ENCODE data around the gene PPP1R12A.
"Not testable (repeated sequence)": the region's sequence is repeated elsewhere in the genome, so short reads cannot be mapped to it uniquely, and the experiment has no call there.

The PPP1R12A gene

DNA sequence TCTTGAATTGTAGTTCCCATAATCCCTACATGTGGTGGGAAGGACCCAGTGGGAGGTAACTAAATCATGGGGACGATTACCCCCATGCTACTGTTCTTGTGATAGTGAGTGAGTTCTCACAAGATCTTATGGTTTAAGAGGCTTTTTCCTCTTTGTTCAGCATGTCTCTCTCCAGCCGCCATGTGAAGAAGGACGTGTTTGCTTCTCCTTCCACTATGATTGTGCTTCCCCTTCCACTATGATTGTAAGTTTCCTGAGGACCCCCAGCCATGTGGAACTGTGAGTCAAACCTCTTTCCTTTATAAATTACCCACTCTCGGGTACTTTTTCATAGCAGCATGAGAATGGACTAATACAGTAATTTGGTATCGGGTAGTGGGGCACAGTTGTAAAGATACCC lies 97.3 kb downstream of the PPP1R12A start:
- no peak for DNase-seq

DNA sequence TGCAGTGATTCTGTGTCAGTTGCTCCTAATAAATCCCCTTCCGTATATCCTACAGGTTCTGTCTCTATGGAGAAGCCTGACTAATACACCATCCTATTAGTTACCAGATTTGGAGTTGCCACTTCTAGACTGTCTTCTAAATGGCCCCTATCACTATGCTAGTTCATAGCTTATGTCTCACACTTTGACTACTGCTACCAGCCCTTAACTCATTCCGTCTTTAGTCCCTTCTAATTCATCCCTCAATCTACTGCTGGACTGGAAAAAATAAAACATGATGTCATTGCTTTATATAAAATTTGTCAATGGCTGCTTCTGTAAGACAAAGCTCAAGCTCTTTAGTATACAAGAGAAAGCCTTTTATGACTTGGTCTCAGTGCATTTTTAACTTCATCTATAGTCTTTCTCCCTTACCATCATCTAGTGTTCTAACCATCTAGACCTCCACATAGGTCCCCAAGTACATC lies 99.5 kb downstream of the PPP1R12A start:
- DNase-seq: no peak

DNA sequence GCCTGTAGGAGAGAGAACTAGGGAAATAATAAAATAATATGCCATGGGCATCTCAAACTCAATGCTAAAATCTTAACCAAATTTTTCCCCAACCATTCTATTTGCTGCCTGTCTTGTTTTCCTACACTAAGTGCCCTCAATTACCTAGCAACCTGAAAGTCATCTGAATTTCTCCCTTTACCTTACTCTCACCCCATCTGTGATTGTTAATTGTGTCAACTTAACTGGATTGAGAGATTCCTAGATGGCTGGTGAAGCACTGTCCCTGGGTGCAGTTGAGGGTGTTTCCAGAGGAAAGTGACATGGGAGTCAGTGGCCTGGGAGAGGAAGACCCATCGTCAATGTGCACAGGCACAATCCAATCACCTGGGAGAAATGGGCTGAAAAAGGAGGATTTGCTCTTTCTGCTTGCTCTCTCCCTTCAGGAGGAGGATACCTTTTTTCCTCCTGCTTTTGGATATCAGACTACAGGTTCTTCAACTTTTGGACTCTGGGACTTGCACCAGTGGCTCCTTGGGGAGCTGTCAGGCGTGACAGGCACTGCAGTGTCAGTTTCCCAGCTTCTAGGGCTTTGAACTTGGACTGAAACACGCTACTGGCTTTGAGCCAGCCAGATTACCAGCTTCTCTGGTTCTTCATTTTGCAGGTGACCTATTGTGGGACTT lies 100.1 kb downstream of the PPP1R12A start:
- no peak for DNase-seq

DNA sequence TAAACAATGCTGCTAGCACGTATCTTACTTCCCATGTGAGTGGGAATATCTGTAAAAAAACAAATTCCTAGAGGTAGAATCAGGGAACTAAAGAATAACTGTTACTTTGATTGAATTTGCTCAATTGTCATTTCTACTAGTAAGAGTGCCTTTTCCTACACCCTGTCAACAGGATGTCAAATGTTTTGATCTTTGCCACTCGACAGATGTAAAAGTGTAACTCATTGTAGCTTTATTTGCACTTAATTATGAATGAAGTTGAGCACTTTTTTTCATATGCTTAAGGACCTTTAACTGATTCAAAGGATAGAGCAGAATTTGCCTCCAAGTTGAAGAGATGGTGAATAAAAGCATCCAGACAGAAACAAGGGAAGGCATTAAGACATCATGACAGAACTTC lies 104.5 kb downstream of the PPP1R12A start:
- DNase-seq: no peak

DNA sequence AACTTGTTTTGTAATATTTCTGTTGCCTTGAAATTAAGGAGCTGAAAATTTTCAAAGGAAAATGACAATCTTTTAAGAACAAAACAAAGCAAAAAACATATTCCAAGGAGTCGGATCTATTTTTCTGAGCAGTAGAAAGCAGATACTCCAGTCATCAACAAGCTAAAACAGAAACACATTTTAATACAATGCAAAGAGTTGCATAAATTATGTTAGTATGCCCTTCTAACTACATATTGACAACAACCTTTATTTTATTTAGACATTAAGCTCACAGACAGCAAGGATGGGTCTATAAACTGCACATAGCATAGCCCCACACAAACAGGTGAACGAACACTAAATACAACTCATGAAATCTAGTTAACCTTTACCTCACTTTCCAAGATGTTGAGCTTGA lies 106.0 kb downstream of the PPP1R12A start:
- DNase-seq: no peak

DNA sequence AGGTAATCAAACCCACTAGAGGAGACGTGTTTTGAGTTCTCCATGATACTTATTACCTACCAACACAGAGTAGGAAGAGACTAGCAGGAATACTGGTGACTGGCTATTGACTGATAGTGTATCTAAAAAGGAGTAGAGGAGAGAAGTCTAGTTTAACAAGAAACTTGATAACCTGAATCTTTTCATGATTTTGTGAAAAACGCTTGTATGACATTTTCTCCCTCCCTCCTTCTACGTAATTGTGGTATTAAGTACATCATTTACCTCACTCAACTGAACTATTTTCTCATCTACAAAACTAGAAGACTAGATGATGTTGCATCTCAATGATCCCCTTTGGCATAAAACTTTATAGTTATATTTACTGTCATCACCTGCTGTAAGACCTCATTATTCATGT lies 107.4 kb downstream of the PPP1R12A start:
- DNase-seq: no peak

DNA sequence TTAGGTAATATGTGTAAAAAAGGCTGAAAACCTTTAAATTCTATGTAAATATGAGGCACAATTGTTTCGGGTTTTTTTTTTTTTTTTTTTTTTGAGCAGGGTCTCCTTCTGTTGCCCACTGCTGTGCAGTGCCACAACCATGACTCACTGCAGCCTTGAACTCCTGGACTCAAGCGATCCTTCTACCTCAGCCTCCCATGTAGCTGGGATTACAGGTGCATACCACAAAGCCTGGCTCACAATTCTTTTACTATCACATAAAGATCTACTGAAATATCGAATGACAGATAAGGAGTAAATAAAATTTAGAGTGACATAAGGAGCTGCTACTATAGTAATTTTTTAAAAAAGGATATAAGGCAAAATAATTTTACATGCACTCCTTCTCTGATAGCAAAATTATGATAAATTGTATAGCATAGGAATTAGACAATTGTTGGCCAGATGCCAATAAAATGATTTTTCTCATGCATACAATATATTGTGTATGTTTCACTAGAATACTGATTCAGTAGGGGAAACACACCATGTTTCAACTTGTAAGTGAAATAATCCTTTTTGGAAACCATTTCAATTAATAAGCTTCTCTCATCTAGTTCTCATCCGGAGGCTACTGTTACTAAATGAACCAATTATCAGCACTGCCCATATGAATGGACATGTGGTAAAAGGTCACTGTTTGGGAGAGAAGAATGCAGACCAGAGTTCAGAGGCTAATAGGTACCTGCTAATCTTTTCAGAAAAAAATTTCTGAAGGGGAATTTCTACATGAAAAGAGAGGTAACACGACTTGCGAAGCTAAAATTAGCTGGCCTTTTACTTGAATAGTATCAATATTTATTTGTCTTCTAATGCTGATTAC lies 108.4 kb downstream of the PPP1R12A start:
- no peak for DNase-seq

DNA sequence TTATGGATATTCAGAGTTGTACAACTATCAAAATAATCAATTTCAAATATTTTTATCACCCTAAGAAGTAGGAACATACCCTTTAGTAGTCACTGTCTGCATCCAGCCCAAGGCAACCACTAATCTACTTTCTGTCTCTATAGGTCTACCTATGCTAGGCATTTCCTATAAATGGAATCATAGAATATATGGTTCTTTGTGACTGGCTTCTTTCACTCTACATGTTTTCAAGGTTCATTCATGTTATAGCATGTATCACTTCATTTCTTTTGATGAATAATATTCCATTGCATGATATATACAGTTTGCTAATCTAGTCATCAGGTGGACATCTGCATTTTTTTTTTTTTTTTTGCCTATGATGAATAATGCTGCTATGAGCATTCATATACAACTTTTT lies 112.4 kb downstream of the PPP1R12A start:
- no peak for DNase-seq

DNA sequence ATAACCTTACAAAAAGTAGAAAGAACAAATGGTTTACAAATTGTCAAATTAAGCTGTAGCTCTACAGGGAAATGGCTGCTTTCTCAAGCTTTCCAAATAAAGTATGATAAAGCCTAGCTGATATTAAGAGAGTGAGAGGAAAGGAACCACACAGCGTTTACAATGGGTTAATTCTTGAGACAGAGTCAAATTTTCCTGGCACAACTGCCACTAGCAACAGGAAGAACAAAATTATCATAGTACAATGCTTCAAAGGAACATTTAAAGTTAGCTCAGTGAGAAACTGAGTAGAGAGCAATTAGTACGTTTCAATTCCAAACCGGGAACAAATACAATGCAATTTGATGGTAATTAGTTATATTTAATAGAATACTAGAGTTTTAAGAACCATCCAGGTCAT lies 116.0 kb downstream of the PPP1R12A start:
- no peak for DNase-seq

DNA sequence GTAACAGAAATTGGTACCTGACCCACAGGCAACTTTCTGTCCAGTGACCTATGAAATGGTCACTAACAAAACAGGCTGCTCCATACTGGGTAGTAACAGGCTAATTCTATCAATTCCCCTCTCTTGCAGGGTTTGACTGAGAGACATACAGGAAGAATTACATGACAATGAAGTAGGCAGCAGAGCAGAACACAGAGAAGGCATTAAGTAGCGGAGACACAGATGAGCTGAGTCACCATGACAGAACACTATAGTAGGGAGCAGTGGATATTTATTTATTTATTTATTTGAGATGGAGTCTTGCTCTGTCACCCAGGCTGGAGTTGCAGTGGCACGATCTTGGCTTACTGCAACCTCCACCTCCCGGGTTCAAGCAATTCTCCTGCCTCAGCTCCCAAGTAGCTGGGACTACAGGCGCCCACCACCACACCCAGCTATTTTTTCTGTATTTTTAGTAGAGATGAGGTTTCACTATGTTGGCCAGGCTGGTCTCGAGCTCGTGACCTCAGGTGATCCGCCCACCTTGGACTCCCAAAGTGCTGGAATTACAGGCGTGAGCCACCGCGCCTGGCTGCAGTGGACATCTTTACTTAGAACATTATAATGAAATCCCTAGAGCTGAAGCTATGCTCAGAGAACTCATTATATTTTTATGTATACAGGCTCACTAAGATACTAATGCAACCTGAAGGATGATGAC lies 150.4 kb downstream of the PPP1R12A start:
- DNase-seq: not testable (repeated sequence)

DNA sequence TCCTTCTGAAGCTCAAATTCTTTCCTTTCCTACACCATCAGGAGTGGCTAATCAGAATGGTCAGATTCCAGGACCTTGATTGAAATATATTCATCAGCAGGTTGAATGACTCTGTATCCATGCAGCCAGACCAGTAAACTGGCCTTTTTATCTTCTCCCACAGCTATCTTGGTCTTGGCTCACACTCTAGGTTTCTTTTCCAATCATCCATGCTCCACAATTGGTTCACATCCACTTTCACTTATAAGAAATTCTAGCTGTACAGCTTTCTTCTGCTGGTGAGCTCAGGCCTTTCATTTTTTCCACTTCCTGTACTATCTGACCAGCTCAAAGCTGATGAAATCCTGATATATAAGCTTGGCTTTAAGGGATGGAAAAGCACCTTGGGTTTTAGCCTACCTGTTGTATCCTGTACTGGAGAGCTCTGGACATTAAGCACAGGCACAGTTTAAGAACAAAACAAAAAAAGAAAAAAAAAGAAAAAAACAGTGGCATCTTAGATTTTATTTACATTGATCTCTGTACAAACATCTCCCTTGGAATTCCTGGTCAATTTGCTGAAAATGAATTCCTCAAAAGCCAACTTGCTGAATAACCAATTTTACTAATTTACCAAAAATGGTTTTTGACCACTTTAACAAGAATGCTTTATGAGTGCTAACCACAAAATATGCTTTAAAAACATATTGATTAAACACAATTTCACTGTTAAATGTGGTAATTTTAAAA lies 152.6 kb downstream of the PPP1R12A start:
- no peak for DNase-seq

DNA sequence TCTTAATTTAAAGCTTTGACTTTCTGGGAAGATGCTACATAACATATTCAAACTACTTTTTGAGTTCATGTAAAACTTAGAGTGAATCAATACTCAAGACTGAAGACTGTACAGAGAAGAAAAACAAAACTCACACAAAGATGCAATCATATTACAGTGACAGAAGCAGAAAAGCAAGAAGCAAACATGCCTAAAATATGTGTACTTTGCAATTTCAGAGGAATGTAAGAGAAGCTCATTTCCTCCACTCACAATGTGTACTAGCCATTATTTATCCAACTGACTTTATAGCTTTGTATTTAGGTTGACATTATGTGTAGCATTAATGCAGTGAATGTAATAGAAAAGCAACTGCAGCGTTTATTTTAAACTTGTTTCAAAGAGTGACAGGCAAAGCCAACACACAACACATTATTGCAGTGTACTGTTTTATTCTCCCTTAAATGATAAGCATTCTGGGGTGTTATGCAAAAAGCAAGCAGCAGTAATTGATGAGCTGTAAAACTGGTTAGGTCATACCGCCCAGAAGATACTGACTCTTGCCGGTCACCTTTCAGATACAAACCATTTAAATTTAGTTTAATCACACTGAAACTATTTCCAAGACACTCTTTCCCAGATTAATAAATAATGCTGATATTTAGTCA lies 156.0 kb downstream of the PPP1R12A start:
- no peak for DNase-seq

DNA sequence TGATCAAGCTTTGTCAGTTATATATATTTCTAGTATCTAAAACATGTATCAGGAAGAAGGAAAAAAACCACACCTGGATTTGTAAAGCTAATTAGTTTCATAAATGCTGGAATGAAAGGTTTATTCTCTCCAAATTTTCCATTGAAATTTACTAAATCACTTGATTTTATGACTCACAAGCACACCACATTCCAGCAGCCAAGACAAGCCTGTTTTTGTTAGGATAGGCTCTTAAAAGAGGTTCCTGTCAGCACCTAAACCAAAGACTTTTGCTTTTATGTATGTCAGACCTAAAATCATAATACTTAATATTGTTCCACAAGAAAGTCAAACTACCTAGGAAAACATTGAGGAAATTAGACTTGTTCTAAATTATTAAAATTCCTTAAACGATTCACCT lies 158.8 kb downstream of the PPP1R12A start:
- no peak for DNase-seq

DNA sequence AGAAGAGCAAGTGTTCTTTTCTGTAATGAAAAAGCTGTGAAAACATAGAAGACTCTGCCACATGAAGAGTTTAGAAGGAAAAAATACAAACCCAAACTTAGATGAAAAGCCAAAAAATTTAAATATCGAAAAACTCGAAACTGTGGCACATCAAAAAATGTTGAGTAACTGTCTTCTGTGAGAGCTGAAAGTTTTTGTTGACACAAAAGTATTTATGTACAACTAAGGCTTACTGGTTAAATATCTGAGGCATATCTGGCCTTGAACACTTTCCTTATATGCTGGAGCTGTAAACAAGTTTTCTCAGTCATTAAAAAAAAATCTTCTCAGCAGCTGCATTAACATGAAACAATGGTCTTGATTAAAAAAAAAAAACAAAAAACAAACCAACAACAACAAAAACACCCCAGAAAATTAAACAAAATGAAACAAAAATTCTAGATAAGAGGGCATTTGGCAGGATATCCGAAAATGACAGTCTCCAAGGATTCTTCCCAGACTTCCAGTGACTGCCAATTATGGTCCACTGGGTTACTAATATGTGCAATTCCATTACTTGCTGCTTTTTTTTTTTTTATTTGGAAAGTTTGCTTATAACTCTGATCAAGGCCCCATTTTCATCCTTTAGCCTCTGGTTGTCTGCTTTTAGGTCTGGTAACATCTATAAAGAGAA lies 159.4 kb downstream of the PPP1R12A start:
- DNase-seq: no peak

DNA sequence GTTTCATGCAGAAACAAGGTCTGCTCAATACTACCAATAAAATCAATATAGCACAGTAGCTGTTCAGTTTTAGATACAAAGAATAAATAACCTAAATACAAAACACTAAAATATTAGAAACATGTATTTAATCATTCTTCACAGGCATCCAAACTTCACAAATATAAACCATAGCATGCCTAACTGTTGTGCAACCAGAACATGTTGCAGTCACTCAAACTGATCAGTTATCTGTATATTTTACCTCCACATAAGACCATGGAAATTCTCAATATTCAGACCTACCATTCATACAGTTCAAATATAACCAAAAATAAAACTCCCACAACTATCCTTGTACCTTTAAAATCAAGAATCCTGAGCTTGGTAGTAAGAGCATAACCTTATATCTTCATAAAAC lies 161.0 kb downstream of the PPP1R12A start:
- DNase-seq: no peak

DNA sequence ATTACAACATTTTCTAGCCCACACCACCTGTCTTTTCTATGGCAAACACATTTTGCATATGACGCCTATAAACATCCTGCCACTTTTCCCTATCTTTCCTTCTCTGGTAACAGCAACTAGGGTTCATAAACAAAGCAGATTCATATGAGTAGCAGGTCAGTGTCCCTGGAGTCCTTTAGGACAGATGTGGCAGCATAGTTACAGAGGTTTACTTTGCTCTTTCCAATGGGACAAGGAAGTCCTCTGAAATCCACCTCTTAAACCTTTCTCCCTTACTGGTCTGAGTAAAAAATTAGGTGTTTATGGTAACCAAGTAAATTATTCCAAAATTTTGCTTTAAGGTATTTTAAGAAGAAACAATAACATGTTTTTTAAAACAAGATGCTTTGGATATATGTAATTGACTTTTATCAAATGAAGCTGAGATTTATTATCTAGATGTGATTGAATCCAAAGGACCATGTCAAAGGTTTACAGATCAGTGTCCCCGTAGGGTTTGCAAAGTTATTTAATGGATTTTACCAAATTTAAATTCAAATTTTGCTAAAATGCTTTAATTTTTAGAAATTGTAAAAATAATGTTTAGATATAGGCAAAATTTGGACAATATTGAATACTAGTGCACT lies 164.9 kb downstream of the PPP1R12A start:
- DNase-seq: no peak

DNA sequence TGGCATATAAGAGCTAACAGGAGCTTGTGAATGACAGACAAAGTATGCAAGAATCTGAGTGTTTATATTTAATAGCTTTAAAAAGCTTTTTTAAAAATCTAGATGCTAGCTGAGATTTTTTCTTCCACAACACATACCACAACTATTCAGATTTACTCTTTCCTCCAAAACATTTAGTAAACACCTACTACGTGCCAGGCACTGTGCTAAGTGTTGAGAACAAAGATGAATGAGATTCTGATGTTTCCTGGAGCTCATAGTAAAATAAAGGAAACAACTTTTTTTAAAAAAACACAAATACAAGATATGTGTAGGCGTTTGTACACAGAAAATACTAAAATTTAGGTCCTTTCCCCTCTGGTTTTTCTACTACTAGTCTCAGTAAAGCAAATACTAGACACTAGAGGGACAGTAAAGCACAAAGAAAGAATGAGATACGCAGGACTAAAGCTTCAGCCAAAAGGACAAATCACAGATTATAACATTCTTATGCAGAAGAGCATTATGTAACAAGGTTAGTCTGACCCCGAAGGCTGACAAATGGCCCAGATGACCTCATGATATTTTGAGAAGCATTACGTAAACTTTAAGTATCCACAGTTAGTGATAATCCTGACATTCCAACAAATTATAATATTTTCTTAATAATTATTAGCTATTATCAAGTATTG lies 165.6 kb downstream of the PPP1R12A start:
- no peak for DNase-seq

DNA sequence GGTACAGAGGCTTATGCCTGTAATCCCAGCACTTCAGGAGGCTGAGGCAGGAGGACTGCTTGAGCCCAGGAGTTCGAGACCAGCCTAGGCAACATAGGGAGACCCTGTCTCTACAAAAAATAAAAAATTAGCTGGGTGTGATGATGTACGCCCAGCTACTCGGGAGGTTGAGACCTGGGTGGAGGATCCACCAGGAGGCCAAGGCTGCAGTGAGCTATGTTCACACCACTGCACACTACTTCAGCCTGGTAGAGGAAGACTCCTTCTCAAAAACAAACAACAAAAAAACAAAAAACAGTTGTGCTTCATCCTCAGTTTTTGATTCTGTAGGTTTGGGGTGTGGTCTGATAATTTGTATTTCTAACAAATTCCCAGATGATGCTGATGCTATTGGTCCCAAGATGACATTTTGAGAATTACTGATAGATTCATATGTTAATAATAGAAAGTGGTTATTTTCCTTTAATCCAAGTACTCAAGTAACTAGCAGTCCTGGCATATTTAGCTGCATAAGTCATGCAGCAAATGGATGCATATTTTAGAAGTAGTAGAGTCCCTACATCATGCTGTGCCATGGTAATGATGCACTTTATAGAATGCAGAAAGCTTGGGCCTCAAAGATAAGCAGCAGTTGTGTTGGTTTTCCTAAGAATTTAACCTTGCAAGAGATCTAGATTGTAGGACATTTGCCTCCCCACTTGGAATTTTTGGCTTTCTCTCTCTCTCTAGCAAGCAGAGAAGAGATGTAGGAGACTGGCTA lies 168.0 kb downstream of the PPP1R12A start:
- no peak for DNase-seq

DNA sequence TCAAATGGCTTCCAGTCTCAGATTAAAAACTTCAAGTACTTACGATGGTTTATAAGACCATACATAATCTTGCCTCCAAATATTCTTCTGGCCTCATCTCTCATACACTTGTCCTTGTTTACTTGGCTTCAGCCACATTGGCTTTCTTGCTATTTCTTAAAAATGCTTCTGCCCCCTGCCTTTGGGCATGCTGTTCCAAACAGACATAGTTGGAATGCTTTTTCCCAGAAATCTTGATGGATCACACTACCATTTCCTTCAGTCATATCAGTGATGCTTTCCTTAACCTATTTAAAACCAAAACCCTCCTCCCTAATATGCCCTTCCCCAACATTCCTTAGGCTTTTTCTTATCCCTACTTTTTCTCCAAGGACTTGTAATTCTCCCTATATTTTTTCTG lies 169.7 kb downstream of the PPP1R12A start:
- DNase-seq: no peak

DNA sequence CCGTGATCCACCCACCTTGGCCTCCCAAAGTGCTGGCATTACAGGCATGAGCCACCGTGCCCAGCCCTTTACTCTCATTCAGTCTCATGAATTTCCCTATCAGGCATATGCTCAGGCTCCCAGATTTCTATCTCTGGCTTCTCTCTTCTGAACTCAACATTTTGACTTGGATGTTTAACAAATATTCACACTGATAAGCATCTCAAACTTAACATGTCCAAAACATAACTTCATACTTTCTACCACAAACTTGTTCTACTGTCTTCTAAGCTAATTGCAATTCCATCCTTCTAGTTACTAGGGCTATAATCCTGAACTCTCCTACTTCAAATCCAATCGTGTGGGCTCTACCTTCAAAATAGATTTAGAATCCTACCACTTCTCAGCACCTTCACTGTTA lies 170.3 kb downstream of the PPP1R12A start:
- no peak for DNase-seq
